ENCODE data around the gene PEAK1. TPM values are rescaled to one million over a fixed set of nuclear protein-coding genes. Genes with fewer than 3 reads are reported as not detected.

The PEAK1 gene
- total and polyA plus RNA-seq, 9 of the 15 experiments (the other 6 are each of a cell fraction or from before 2014, with no cell fraction given) = 0.99 to 22.4 (median 10.8) TPM

- H3K9me1 ChIP-seq (ENCODE audit: control insufficient read depth, insufficient read depth, low read length) = no peaks in the 10 kb centered on the region
- intact Hi-C loops (cut with micrococcal nuclease) (no loop called here), in situ Hi-C loops (cut with MboI) (no loop called here)
- no peak overlapping the region for H3K9ac ChIP-seq (ENCODE audit: insufficient read depth in 1 of 2, low read depth in 2 of 2, low read length in 2 of 2)
- H3K9me3 ChIP-seq (replicated peaks; ENCODE audit: control insufficient read depth, insufficient read depth, low read depth, low read length) = no peaks in the 10 kb centered on the region
- no peak overlapping the region for H3K4me3 ChIP-seq
- DNase-seq (ENCODE audit: extremely low read depth in 1 of 4, low spot score in 3 of 4) (no peak), FAIRE-seq (no peak), ATAC-seq (no peak)
- H3K27ac ChIP-seq (ENCODE audit: extremely low read depth, low read depth, low read length) = no peak overlapping the region
- H3K79me2 ChIP-seq (ENCODE audit: control insufficient read depth, insufficient read depth, low read length) = peaks cover 49% of the 10 kb centered on the region
- H3K27me3 ChIP-seq (ENCODE audit: control insufficient read depth in 2 of 2, insufficient read depth in 2 of 2, low read length in 2 of 2) = no peaks in the 10 kb centered on the region
- ChIA-PET CTCF (ENCODE audit: low intra/inter-chr PET ratio) (no interaction called here), POLR2A (no interaction called here)
- H4K20me1 ChIP-seq (replicated peaks; ENCODE audit: control insufficient read depth, insufficient read depth, low read length) = no peaks in the 10 kb centered on the region; the same call in 1 of the 2 replicates
- 0 out of 5 replicates have a peak, but pooled peaks cover 0 to 3% of the 10 kb centered on the region in 2 experiments for H3K4me1 ChIP-seq (replicated peaks in 1 of 2; ENCODE audit: control insufficient read depth in 2 of 2, insufficient read depth in 2 of 2, low read length in 2 of 2)
- no TSS peak for BruUV-seq (replicated peaks)
- H3K4me2 ChIP-seq (ENCODE audit: insufficient read depth, low read length) = no peak overlapping the region
- TF ChIP-seq DNMT1 (IDR thresholded peaks at IDR 0.05) (no peak), ZNF197 (CRISPR knock-in tag; IDR thresholded peaks at IDR 0.05; ENCODE audit: low read depth) (no peak), SMARCB1 (IDR thresholded peaks at IDR 0.05; ENCODE audit: insufficient read length, low read depth) (no peak), NR1H2 (CRISPR knock-in tag; IDR thresholded peaks at IDR 0.05) (no peak), POLR3A (IDR thresholded peaks at IDR 0.05; ENCODE audit: borderline replicate concordance, extremely low read depth, insufficient read depth, insufficient read length) (no peak), RHOXF2B (CRISPR knock-in tag; conservative IDR thresholded peaks at IDR 0.05) (no peak), ZNF140 (CRISPR knock-in tag; IDR thresholded peaks at IDR 0.05) (no peak), SMARCE1 (IDR thresholded peaks at IDR 0.05) (no peak), ZNF584 (CRISPR knock-in tag; IDR thresholded peaks at IDR 0.05; ENCODE audit: low read depth) (no peak), HDAC2 (IDR thresholded peaks at IDR 0.05) (no peak), ZNF146 (CRISPR knock-in tag; IDR thresholded peaks at IDR 0.05; ENCODE audit: unreplicated experiment) (no peak)
- TF ChIP-seq, protein P1, sequence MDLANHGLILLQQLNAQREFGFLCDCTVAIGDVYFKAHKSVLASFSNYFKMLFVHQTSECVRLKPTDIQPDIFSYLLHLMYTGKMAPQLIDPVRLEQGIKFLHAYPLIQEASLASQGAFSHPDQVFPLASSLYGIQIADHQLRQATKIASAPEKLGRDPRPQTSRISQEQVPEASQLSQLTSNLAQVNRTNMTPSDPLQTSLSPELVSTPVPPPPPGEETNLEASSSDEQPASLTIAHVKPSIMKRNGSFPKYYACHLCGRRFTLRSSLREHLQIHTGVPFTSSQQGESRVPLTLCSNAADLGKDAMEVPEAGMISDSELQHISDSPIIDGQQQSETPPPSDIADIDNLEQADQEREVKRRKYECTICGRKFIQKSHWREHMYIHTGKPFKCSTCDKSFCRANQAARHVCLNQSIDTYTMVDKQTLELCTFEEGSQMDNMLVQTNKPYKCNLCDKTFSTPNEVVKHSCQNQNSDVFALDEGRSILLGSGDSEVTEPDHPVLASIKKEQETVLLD (IDR thresholded peaks at IDR 0.05) = no peak
- no peaks in the 10 kb centered on the region for H3K36me3 ChIP-seq (ENCODE audit: control insufficient read depth, insufficient read depth, low read length)
- H2AFZ ChIP-seq (ENCODE audit: low read depth, low read length) = no peak overlapping the region
Measured at GRCh38 chr15:77384086-77384485, 35.8 kb downstream of the PEAK1 start.

Measured in K562 (cell line).